Muscle layer of colon (tissue), 2 donors: Measurements from ENCODE around the gene ZNF398.
"Not testable (repeated sequence)": the region's sequence is repeated elsewhere in the genome, so short reads cannot be mapped to it uniquely, and the experiment has no call there.

ENCODE experiments used
- H3K27ac ChIP-seq: one replicate; pipeline ENCODE4 v1.7.0; 2013; ENCODE audit warnings: low read depth, mild to moderate bottlenecking, low read length, moderate library complexity
- H3K27me3 ChIP-seq, 2 donors: one replicate each; pipeline ENCODE4 v1.7.0; 2013; ENCODE audit warnings: low read length in 2 of 2, mild to moderate bottlenecking in 2 of 2; ENCODE audit not compliant: insufficient read depth in 2 of 2, control insufficient read depth in 1 of 2
- H3K36me3 ChIP-seq: one replicate; pipeline ENCODE4 v1.7.0; 2013; ENCODE audit warnings: mild to moderate bottlenecking, low read length; ENCODE audit not compliant: insufficient read depth
- H3K4me1 ChIP-seq: one replicate; pipeline ENCODE4 v1.7.0; 2013; ENCODE audit warnings: mild to moderate bottlenecking, low read length; ENCODE audit not compliant: insufficient read depth
- H3K4me3 ChIP-seq, 2 donors: one replicate each; pipeline ENCODE4 v1.7.0; 2013; ENCODE audit warnings: low read length in 2 of 2, low read depth in 1 of 2, mild to moderate bottlenecking in 1 of 2, moderate library complexity in 1 of 2
- H3K9ac ChIP-seq: one replicate; pipeline ENCODE4 v1.7.0; 2013; ENCODE audit warnings: low read length
- H3K9me3 ChIP-seq: one replicate; pipeline ENCODE4 v1.7.0; 2013; ENCODE audit warnings: mild to moderate bottlenecking, low read length
- donor health status: abdominal sarcoma.
- donor health status: Adenocarcinoma of cecum.

ZNF398 gene

GRCh38 chr7:149130572-149131198, 16.6 kb upstream of the ZNF398 start:
- H3K27ac ChIP-seq = no peak overlapping the region
- no peaks in the 10 kb centered on the region for H3K36me3 ChIP-seq
- H3K4me1 ChIP-seq = peaks cover 6% of the 10 kb centered on the region
- no peaks in the 10 kb centered on the region for H3K27me3 ChIP-seq
- H3K9me3 ChIP-seq = no peaks in the 10 kb centered on the region
- H3K9ac ChIP-seq = no peak overlapping the region
- H3K4me3 ChIP-seq = no peak overlapping the region

- no peaks in the 10 kb centered on the region for H3K4me1 ChIP-seq
- H3K9ac ChIP-seq = no peak overlapping the region
- H3K27me3 ChIP-seq = no peaks in the 10 kb centered on the region
- H3K4me3 ChIP-seq = no peak overlapping the region
- no peak overlapping the region for H3K27ac ChIP-seq
- H3K36me3 ChIP-seq = no peaks in the 10 kb centered on the region
- no peaks in the 10 kb centered on the region for H3K9me3 ChIP-seq
Measured at GRCh38 chr7:149133028-149133710, 14.1 kb upstream of the ZNF398 start.

- Histone ChIP-seq H3K4me3 (no peak overlapping the region), H3K9me3 (no peaks in the 10 kb centered on the region), H3K27ac (no peak overlapping the region), H3K27me3 (no peaks in the 10 kb centered on the region), H3K36me3 (no peaks in the 10 kb centered on the region), H3K4me1 (no peaks in the 10 kb centered on the region), H3K9ac (no peak overlapping the region)
Measured at GRCh38 chr7:149136118-149136517, 11.1 kb upstream of the ZNF398 start.

GRCh38 chr7:149140831-149141230, 6.4 kb upstream of the ZNF398 start:
- H3K36me3 ChIP-seq = no peaks in the 10 kb centered on the region
- no peaks in the 10 kb centered on the region for H3K4me1 ChIP-seq
- H3K9me3 ChIP-seq = no peaks in the 10 kb centered on the region
- no peak overlapping the region for H3K9ac ChIP-seq
- H3K27ac ChIP-seq = no peak overlapping the region
- H3K27me3 ChIP-seq = no peaks in the 10 kb centered on the region
- no peak overlapping the region for H3K4me3 ChIP-seq

GRCh38 chr7:149141893-149142292, 5.4 kb upstream of the ZNF398 start:
- Histone ChIP-seq H3K27ac (no peak overlapping the region), H3K4me3 (no peak overlapping the region), H3K4me1 (no peaks in the 10 kb centered on the region), H3K9ac (no peak overlapping the region), H3K9me3 (no peaks in the 10 kb centered on the region), H3K27me3 (no peaks in the 10 kb centered on the region), H3K36me3 (no peaks in the 10 kb centered on the region)

GRCh38 chr7:149144436-149144922, 2.8 kb upstream of the ZNF398 start:
- H3K9me3 ChIP-seq, H3K36me3 ChIP-seq, H3K4me3 ChIP-seq, H3K27me3 ChIP-seq, H3K9ac ChIP-seq, H3K4me1 ChIP-seq, H3K27ac ChIP-seq: not testable (repeated sequence)

- Histone ChIP-seq H3K9me3 (no peaks in the 10 kb centered on the region), H3K36me3 (no peaks in the 10 kb centered on the region), H3K27ac (no peak overlapping the region), H3K4me3 (no peak overlapping the region), H3K27me3 (no peaks in the 10 kb centered on the region), H3K4me1 (peaks cover 5% of the 10 kb centered on the region), H3K9ac (no peak overlapping the region)
Measured at GRCh38 chr7:149145031-149145845, 2.0 kb upstream of the ZNF398 start.

- H3K4me1 ChIP-seq = peaks cover 5% of the 10 kb centered on the region
- H3K27ac ChIP-seq = peak overlapping the region; percentile 82
- peak overlapping the region; percentile 78 to 99 for H3K4me3 ChIP-seq
- H3K27me3 ChIP-seq = no peaks in the 10 kb centered on the region
- peak overlapping the region; percentile 75 for H3K9ac ChIP-seq
- no peaks in the 10 kb centered on the region for H3K9me3 ChIP-seq
- no peaks in the 10 kb centered on the region for H3K36me3 ChIP-seq
Measured at GRCh38 chr7:149147752-149148653, 750 bp downstream of the ZNF398 start.

- no peaks in the 10 kb centered on the region for H3K27me3 ChIP-seq
- H3K4me3 ChIP-seq = no peak overlapping the region
- peaks cover 5% of the 10 kb centered on the region for H3K4me1 ChIP-seq
- no peak overlapping the region for H3K9ac ChIP-seq
- no peak overlapping the region for H3K27ac ChIP-seq
- peaks cover 12% of the 10 kb centered on the region for H3K36me3 ChIP-seq
- no peaks in the 10 kb centered on the region for H3K9me3 ChIP-seq
Measured at GRCh38 chr7:149150981-149151380, 3.7 kb downstream of the ZNF398 start.

GRCh38 chr7:149153346-149153745, 6.1 kb downstream of the ZNF398 start:
- H3K4me1 ChIP-seq = peaks cover 5% of the 10 kb centered on the region
- H3K9me3 ChIP-seq = no peaks in the 10 kb centered on the region
- H3K9ac ChIP-seq = no peak overlapping the region
- H3K27ac ChIP-seq = no peak overlapping the region
- H3K4me3 ChIP-seq = no peak overlapping the region
- H3K27me3 ChIP-seq = no peaks in the 10 kb centered on the region
- peaks cover 16% of the 10 kb centered on the region for H3K36me3 ChIP-seq

GRCh38 chr7:149154056-149154455, 6.8 kb downstream of the ZNF398 start:
- Histone ChIP-seq H3K27me3 (no peaks in the 10 kb centered on the region), H3K9me3 (no peaks in the 10 kb centered on the region), H3K9ac (no peak overlapping the region), H3K4me1 (peaks cover 5% of the 10 kb centered on the region), H3K4me3 (no peak overlapping the region), H3K36me3 (peaks cover 16% of the 10 kb centered on the region), H3K27ac (no peak overlapping the region)
